ENCODE measurements around the gene CLCN2. TPM values are rescaled to one million over a fixed set of nuclear protein-coding genes. Genes with fewer than 3 reads are reported as not detected.
A peak's percentile ranks its signal among the peaks of the same experiment; 100 is the strongest.

CLCN2 gene
- total RNA-seq, 1 donor from 2014 or later, result 9.0 TPM

DNA sequence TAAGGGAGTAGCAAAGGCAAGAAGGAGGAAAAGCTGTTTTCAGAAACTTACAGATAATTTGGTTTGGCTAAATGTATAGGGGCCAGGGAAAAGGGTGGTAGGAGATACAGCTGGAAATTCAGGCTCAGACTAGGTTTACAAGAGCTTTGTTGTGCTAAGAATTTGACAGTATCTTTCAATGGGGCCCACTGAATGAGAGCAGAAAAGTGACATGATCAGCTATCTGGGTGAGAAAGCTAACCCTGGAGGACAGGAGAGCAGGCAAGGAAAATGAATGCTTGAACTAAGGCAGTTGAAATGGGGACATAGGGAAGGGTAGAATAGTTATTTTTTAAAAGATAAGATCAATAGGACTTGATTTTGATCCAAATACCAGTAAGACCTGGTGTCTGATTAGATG lies 49.8 kb downstream of the CLCN2 start:
- Histone ChIP-seq H2AFZ (ENCODE audit: low read depth, low read length) (no peak overlapping the region), H3K27me3 (ENCODE audit: insufficient read depth, low read length) (no peaks in the 10 kb centered on the region), H3K79me2 (ENCODE audit: insufficient read depth, low read length) (peaks cover 21% of the 10 kb centered on the region), H3K9ac (ENCODE audit: low read length) (no peak overlapping the region), H3K9me3 (ENCODE audit: insufficient read depth, low read depth, low read length) (no peaks in the 10 kb centered on the region), H3K36me3 (ENCODE audit: insufficient read depth, low read length) (peaks cover 26% of the 10 kb centered on the region), H3K4me1 (ENCODE audit: insufficient read depth, low read length) (peaks cover 4% of the 10 kb centered on the region), H3K27ac (ENCODE audit: low read depth, low read length) (no peak overlapping the region), H4K20me1 (ENCODE audit: insufficient read depth, low read length) (peaks cover 41% of the 10 kb centered on the region), H3K4me2 (ENCODE audit: low read length) (no peak overlapping the region), H3K4me3 (ENCODE audit: insufficient read depth, low read depth, low read length) (no peak overlapping the region)
- TF ChIP-seq, protein P1, sequence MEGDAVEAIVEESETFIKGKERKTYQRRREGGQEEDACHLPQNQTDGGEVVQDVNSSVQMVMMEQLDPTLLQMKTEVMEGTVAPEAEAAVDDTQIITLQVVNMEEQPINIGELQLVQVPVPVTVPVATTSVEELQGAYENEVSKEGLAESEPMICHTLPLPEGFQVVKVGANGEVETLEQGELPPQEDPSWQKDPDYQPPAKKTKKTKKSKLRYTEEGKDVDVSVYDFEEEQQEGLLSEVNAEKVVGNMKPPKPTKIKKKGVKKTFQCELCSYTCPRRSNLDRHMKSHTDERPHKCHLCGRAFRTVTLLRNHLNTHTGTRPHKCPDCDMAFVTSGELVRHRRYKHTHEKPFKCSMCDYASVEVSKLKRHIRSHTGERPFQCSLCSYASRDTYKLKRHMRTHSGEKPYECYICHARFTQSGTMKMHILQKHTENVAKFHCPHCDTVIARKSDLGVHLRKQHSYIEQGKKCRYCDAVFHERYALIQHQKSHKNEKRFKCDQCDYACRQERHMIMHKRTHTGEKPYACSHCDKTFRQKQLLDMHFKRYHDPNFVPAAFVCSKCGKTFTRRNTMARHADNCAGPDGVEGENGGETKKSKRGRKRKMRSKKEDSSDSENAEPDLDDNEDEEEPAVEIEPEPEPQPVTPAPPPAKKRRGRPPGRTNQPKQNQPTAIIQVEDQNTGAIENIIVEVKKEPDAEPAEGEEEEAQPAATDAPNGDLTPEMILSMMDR (IDR thresholded peaks at IDR 0.05; ENCODE audit: insufficient read depth, low read depth, low read length), result no peak
- DNase-seq (ENCODE audit: low read depth), result no peak
- H3K36me3 Mint-ChIP-seq (ENCODE audit: low read depth, unreplicated experiment), result peaks cover 24% of the 10 kb centered on the region
- no peak overlapping the region for H3K4me3 Mint-ChIP-seq (ENCODE audit: unreplicated experiment)
- FAIRE-seq, result no peak
- peaks cover 3% of the 10 kb centered on the region for H3K4me1 Mint-ChIP-seq (ENCODE audit: low read depth, unreplicated experiment)
- H3K9me3 Mint-ChIP-seq (ENCODE audit: unreplicated experiment), result no peaks in the 10 kb centered on the region
- H3K27me3 Mint-ChIP-seq (ENCODE audit: low read depth, unreplicated experiment), result no peaks in the 10 kb centered on the region
- H3K27ac Mint-ChIP-seq (ENCODE audit: unreplicated experiment), result no peak overlapping the region

DNA sequence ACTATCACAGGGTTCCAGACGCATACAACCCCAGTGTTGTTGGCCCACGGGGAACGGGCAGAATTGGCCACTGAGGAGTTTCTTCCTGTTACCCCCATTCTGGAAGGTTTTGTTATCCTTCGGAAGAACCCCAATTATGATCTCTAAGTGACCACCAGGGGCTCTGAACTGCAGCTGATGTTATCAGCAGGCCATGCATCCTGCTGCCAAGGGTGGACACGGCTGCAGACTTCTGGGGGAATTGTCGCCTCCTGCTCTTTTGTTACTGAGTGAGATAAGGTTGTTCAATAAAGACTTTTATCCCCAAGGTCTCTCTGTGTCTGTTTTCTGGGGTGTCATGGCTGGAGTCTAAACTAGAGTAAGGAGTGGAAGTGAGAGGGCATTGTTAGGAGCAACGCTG lies 52.7 kb downstream of the CLCN2 start:
- H3K4me3 Mint-ChIP-seq (ENCODE audit: unreplicated experiment), result no peak overlapping the region
- H3K36me3 Mint-ChIP-seq (ENCODE audit: low read depth, unreplicated experiment), result peaks cover 48% of the 10 kb centered on the region
- no peak for DNase-seq (ENCODE audit: low read depth)
- H4K20me1 ChIP-seq (ENCODE audit: insufficient read depth, low read length), result peaks cover 54% of the 10 kb centered on the region
- no peaks in the 10 kb centered on the region for H3K9me3 Mint-ChIP-seq (ENCODE audit: unreplicated experiment)
- no peak overlapping the region for H3K4me2 ChIP-seq (ENCODE audit: low read length)
- H2AFZ ChIP-seq (ENCODE audit: low read depth, low read length), result no peak overlapping the region
- H3K4me1 ChIP-seq (ENCODE audit: insufficient read depth, low read length), result no peaks in the 10 kb centered on the region
- H3K4me3 ChIP-seq (ENCODE audit: insufficient read depth, low read depth, low read length), result no peak overlapping the region
- no peak for FAIRE-seq
- H3K27me3 Mint-ChIP-seq (ENCODE audit: low read depth, unreplicated experiment), result no peaks in the 10 kb centered on the region
- H3K4me1 Mint-ChIP-seq (ENCODE audit: low read depth, unreplicated experiment), result peaks cover 8% of the 10 kb centered on the region
- no peaks in the 10 kb centered on the region for H3K27me3 ChIP-seq (ENCODE audit: insufficient read depth, low read length)
- peaks cover 54% of the 10 kb centered on the region for H3K36me3 ChIP-seq (ENCODE audit: insufficient read depth, low read length)
- peak overlapping the region; percentile 69 for H3K27ac Mint-ChIP-seq (ENCODE audit: unreplicated experiment)
- no peaks in the 10 kb centered on the region for H3K9me3 ChIP-seq (ENCODE audit: insufficient read depth, low read depth, low read length)
- peaks cover 28% of the 10 kb centered on the region for H3K79me2 ChIP-seq (ENCODE audit: insufficient read depth, low read length)
- H3K9ac ChIP-seq (ENCODE audit: low read length), result no peak overlapping the region
- TF ChIP-seq EZH2 (IDR thresholded peaks at IDR 0.05; ENCODE audit: insufficient read depth, low read length), result no peak
- TF ChIP-seq, protein P1 (IDR thresholded peaks at IDR 0.05; ENCODE audit: insufficient read depth, low read depth, low read length), result no peak
- no peak overlapping the region for H3K27ac ChIP-seq (ENCODE audit: low read depth, low read length)

DNA sequence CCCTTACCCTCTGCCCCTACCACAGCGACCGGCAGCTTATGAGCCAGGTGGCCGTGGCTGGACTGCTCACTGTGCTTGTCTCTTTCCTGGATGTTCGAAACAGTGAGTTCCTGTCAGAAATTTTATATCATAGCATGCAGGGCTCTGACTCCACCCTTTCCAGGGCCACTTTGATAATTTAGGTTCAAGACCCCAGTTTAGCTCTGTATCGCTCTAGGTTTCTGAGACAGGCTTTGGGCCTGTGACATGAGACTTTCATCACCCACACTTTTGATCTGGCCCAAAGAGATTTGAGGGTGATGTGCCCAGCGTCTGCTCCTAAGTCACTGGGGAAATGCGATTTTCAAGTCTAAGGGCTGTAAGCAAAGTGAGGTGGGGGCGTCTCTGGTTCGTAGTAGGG lies 53.5 kb downstream of the CLCN2 start:
- Histone ChIP-seq H3K9ac (ENCODE audit: low read length) (no peak overlapping the region), H3K9me3 (ENCODE audit: insufficient read depth, low read depth, low read length) (no peaks in the 10 kb centered on the region), H3K27ac (ENCODE audit: low read depth, low read length) (no peak overlapping the region), H3K4me3 (ENCODE audit: insufficient read depth, low read depth, low read length) (no peak overlapping the region), H3K36me3 (ENCODE audit: insufficient read depth, low read length) (peaks cover 63% of the 10 kb centered on the region), H4K20me1 (ENCODE audit: insufficient read depth, low read length) (peaks cover 62% of the 10 kb centered on the region), H3K4me1 (ENCODE audit: insufficient read depth, low read length) (no peaks in the 10 kb centered on the region), H3K27me3 (ENCODE audit: insufficient read depth, low read length) (no peaks in the 10 kb centered on the region), H3K4me2 (ENCODE audit: low read length) (no peak overlapping the region), H2AFZ (ENCODE audit: low read depth, low read length) (no peak overlapping the region), H3K79me2 (ENCODE audit: insufficient read depth, low read length) (peaks cover 36% of the 10 kb centered on the region)
- Mint-ChIP-seq H3K36me3 (ENCODE audit: low read depth, unreplicated experiment) (peaks cover 54% of the 10 kb centered on the region), H3K27ac (ENCODE audit: unreplicated experiment) (no peak overlapping the region), H3K9me3 (ENCODE audit: unreplicated experiment) (no peaks in the 10 kb centered on the region), H3K27me3 (ENCODE audit: low read depth, unreplicated experiment) (no peaks in the 10 kb centered on the region), H3K4me1 (ENCODE audit: low read depth, unreplicated experiment) (peaks cover 8% of the 10 kb centered on the region), H3K4me3 (ENCODE audit: unreplicated experiment) (no peak overlapping the region)
- TF ChIP-seq, protein P1 (IDR thresholded peaks at IDR 0.05; ENCODE audit: insufficient read depth, low read depth, low read length), result no peak
- no peak for TF ChIP-seq EZH2 (IDR thresholded peaks at IDR 0.05; ENCODE audit: insufficient read depth, low read length)
- FAIRE-seq, result no peak
- DNase-seq (ENCODE audit: low read depth), result no peak

Data from astrocyte (in vitro differentiated cells and primary cell).